MCF 10A (cell line): ENCODE results near the gene USP33. TPM values are rescaled to one million over a fixed set of nuclear protein-coding genes. Genes with fewer than 3 reads are reported as not detected.

Experiments
- BruUV-seq: library from RNA; stranded (reverse); fragments of 400-500 nt; replicated peaks from 2 replicates; lab custom pipeline; 2021; lab: Mats Ljungman, UMichigan
- CTCF ChIA-PET: fragments of 300-600 bp; sonication (Branson Sonifier 250); formaldehyde crosslinking; extraction: SDS; loops from one replicate; lab custom pipeline; 2021; ENCODE audit warnings: antibody characterized with exemption, inconsistent platforms; lab: Yijun Ruan, JAX
- POLR2A ChIA-PET: fragments of 300-600, 350-650 bp; sonication (Branson Sonifier 250); formaldehyde crosslinking; extraction: SDS; loops from one replicate; lab custom pipeline; 2020; ENCODE audit warnings: antibody characterized with exemption, inconsistent platforms; lab: Yijun Ruan, JAX
- DNase-seq: peaks from one replicate; pipeline ENCODE4 v3.0.0-alpha.2; 2018; ENCODE audit not compliant: unreplicated experiment
- H3K27ac Mint-ChIP-seq: one replicate; pipeline ENCODE4 v1.8.0; 2022; ENCODE audit warnings: mild to moderate bottlenecking, low read depth, mixed read lengths; ENCODE audit not compliant: unreplicated experiment
- H3K27me3 Mint-ChIP-seq: one replicate; pipeline ENCODE4 v1.8.0; 2022; ENCODE audit warnings: mixed read lengths; ENCODE audit not compliant: insufficient read depth, unreplicated experiment
- H3K36me3 Mint-ChIP-seq: one replicate; pipeline ENCODE4 v1.8.0; 2022; ENCODE audit warnings: mild to moderate bottlenecking, moderate library complexity, mixed read lengths; ENCODE audit not compliant: insufficient read depth, unreplicated experiment
- H3K4me1 Mint-ChIP-seq: one replicate; pipeline ENCODE4 v1.8.0; 2022; ENCODE audit warnings: mixed read lengths; ENCODE audit not compliant: insufficient read depth, unreplicated experiment
- H3K4me3 Mint-ChIP-seq: one replicate; pipeline ENCODE4 v1.8.0; 2022; ENCODE audit warnings: mild to moderate bottlenecking, moderate library complexity, mixed read lengths; ENCODE audit not compliant: unreplicated experiment
- H3K9me3 Mint-ChIP-seq: one replicate; pipeline ENCODE4 v1.8.0; 2022; ENCODE audit warnings: mixed read lengths; ENCODE audit not compliant: unreplicated experiment
- intact Hi-C: fragments of 100-400 bp; cut with micrococcal nuclease; formaldehyde crosslinking; loops from 2 replicates; pipeline ENCODE4 v1.14.1; 2022
- total RNA-seq: library from RNA; stranded (reverse); gene quantifications from 2 replicates; pipeline ENCODE4 v1.2.3, GENCODE V29; 2022
- TF ChIP-seq, protein P1 (sequence below): fragments of 200-600 bp; IDR thresholded peaks from one replicate; pipeline ENCODE4 v1.8.0; 2022; ENCODE audit warnings: antibody characterized with exemption, mild to moderate bottlenecking; ENCODE audit not compliant: unreplicated experiment

USP33 gene
- total RNA-seq, 1 experiment from 2014 or later, result 39.7 TPM

DNA sequence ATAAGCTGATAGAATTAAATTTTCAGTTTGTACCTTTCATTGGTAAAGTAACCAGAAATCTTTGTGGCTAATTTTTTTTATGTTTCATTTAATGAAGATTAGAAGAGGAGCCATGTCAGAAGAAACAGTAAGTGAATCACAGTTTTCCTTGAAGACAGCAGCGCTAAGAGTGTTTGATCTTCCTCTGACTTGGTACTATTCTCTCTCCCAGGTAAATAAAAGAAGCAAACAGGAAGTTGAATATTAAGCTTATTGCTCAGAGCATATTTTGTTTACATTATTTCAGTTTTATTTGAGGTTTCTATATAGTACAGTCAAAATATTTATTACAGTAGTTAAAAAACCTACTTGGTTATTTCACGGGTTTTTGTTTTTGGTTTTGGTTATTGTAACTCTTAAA, 23.5 kb upstream of the USP33 start:
- no peak for DNase-seq
- ChIA-PET CTCF (interaction anchor here (0.5 to 1.4 kb wide), 5 partner anchors 12 to 99 kb away, joined by 3 to 4 read pairs (median 3); no protein-coding TSS in a partner anchor), POLR2A (interaction anchor here (0.7 to 0.9 kb wide), 2 partner anchors 14 to 50 kb away, joined by 3 read pairs; no protein-coding TSS in a partner anchor)
- H3K27me3 Mint-ChIP-seq, result no peaks in the 10 kb centered on the region
- intact Hi-C loops, result no loop called here
- BruUV-seq, result no TSS peak
- TF ChIP-seq, protein P1, sequence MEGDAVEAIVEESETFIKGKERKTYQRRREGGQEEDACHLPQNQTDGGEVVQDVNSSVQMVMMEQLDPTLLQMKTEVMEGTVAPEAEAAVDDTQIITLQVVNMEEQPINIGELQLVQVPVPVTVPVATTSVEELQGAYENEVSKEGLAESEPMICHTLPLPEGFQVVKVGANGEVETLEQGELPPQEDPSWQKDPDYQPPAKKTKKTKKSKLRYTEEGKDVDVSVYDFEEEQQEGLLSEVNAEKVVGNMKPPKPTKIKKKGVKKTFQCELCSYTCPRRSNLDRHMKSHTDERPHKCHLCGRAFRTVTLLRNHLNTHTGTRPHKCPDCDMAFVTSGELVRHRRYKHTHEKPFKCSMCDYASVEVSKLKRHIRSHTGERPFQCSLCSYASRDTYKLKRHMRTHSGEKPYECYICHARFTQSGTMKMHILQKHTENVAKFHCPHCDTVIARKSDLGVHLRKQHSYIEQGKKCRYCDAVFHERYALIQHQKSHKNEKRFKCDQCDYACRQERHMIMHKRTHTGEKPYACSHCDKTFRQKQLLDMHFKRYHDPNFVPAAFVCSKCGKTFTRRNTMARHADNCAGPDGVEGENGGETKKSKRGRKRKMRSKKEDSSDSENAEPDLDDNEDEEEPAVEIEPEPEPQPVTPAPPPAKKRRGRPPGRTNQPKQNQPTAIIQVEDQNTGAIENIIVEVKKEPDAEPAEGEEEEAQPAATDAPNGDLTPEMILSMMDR, result no peak
- peaks cover 43% of the 10 kb centered on the region for H3K36me3 Mint-ChIP-seq
- peaks cover 4% of the 10 kb centered on the region for H3K4me1 Mint-ChIP-seq
- H3K4me3 Mint-ChIP-seq, result no peak overlapping the region
- H3K9me3 Mint-ChIP-seq, result peaks cover 7% of the 10 kb centered on the region
- H3K27ac Mint-ChIP-seq, result no peak overlapping the region

DNA sequence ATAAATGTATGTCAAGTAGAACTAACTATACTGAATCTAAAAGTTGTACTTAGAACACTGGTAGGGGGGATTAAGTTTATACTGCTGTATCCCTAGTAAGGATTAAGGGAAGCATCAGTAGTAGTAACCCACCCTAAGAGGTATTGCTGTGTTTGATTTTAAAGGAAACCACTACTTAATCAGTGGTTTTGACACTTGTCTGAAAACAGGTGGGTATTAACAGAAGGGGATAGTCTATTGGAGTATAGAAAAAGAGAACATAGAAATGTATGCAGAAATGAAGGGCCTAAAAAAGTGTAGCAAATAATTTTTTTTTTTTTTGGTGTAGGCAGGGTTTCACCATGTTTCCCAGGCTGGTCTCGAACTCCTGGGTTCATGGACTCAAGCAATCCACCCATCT, 22.0 kb upstream of the USP33 start:
- BruUV-seq, result no TSS peak
- intact Hi-C loops, result no loop called here
- TF ChIP-seq, protein P1, result no peak
- H3K4me3 Mint-ChIP-seq, result peak overlapping the region; percentile 7
- H3K4me1 Mint-ChIP-seq, result peaks cover 4% of the 10 kb centered on the region
- peaks cover 4% of the 10 kb centered on the region for H3K9me3 Mint-ChIP-seq
- H3K27me3 Mint-ChIP-seq, result no peaks in the 10 kb centered on the region
- ChIA-PET POLR2A (interaction anchor here (0.6 to 2.9 kb wide), 3 partner anchors 23 to 111 kb away, joined by 3 to 60 read pairs (median 3); partner anchors contain the start of genes USP33 and ZZZ3), CTCF (interaction anchor here (0.6 kb wide), 2 partner anchors 15 to 16 kb away, joined by 3 to 4 read pairs; no protein-coding TSS in a partner anchor)
- H3K36me3 Mint-ChIP-seq, result peaks cover 34% of the 10 kb centered on the region
- no peak overlapping the region for H3K27ac Mint-ChIP-seq
- DNase-seq, result no peak

DNA sequence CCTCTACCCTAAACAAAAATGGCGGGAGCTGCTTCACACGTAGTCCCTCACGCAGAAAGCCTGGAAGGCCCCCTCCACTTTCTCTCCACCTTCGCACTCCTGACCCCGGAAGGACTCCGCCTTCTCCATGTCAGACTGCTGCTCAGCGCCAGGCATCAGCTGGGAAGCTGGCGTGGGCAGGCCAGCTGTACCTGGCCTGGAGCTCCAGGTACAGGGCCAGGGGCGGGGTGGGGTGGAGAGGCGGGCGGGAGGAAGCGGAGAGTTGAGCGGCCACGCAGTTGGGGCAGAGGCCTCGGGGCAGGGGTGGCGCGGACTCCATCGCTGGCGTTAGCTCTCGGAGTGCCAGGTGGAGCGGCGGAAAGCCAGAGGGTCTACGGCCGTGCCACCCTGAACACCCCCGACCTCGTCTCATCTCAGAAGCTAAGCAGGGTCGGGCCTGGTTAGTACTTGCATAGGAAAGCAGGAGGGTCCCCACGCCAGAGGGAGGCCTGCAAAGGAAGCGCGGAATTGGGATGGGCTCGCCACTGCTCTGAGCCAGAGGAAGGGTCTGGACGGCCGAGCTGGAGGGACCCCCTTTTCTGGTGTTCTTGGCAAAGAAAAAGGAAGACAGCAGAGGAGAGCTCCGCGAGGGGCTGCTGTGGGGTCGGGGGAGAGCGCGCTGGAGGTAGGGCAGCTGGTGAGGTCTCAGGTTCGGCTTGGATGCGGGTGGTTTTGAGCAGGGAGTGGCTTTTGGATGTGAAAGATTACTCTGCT, 20.1 kb upstream of the USP33 start, which contains the start of gene MIGA1:
TSS of gene MIGA1 (plus strand) at position 121 of the 753 bp plus-strand sequence. CDS start 3,604 bp downstream, outside the sequence.
- H3K36me3 Mint-ChIP-seq, result peaks cover 15% of the 10 kb centered on the region
- peak within 1 kb of the TSS; percentile 84 for H3K27ac Mint-ChIP-seq
- intact Hi-C loops, result loop anchor here (1.0 kb wide), 1 partner anchor 35 kb away; no protein-coding TSS in a partner anchor
- BruUV-seq, result no TSS peak
- H3K4me3 Mint-ChIP-seq, result peak within 1 kb of the TSS; percentile 94
- DNase-seq, result peak; percentile 92
- H3K27me3 Mint-ChIP-seq, result no peaks in the 10 kb centered on the region
- TF ChIP-seq, protein P1, result no peak
- no peaks in the 10 kb centered on the region for H3K9me3 Mint-ChIP-seq
- H3K4me1 Mint-ChIP-seq, result peaks cover 4% of the 10 kb centered on the region
- ChIA-PET POLR2A (interaction anchor here (0.6 to 2.9 kb wide), 15 partner anchors 9 to 225 kb away, joined by 3 to 60 read pairs (median 6); partner anchors contain the start of genes DNAJB4, FUBP1, USP33 and ZZZ3), CTCF (interaction anchor here (0.5 to 1.4 kb wide), 7 partner anchors 13 to 707 kb away, joined by 3 to 5 read pairs (median 3); partner anchors contain the start of gene USP33)
